GM12878 (cell line): ENCODE data around the gene ADK. TPM values are rescaled to one million over a fixed set of nuclear protein-coding genes. Genes with fewer than 3 reads are reported as not detected.

Experiments
- BCL3 ChIP-seq: IDR thresholded peaks from 2 replicates; pipeline ENCODE4 v1.6.1; 2011; ENCODE audit warnings: borderline replicate concordance, low read depth, mild to moderate bottlenecking, moderate library complexity, low read length; ENCODE audit not compliant: insufficient read depth, poor library complexity, severe bottlenecking
- BCLAF1 ChIP-seq: fragments of 450-650 bp; IDR thresholded peaks from 2 replicates; pipeline ENCODE4 v1.6.1; 2017; ENCODE audit warnings: antibody characterized with exemption, mild to moderate bottlenecking, moderate library complexity
- CHD4 ChIP-seq: fragments of 200-600 bp; sonication (generic); IDR thresholded peaks from 2 replicates; pipeline ENCODE4 v1.6.1; 2016; ENCODE audit warnings: mild to moderate bottlenecking
- CREB1 ChIP-seq: IDR thresholded peaks from 2 replicates; pipeline ENCODE4 v1.6.1; 2012; ENCODE audit warnings: low read depth, mild to moderate bottlenecking, inconsistent platforms
- CREM ChIP-seq: IDR thresholded peaks from 2 replicates; pipeline ENCODE4 v1.6.1; 2014; ENCODE audit warnings: antibody characterized with exemption, low read depth
- EZH2 ChIP-seq: IDR thresholded peaks from 2 replicates; pipeline ENCODE4 v1.6.1; 2012; ENCODE audit warnings: low read depth, mild to moderate bottlenecking, control low read depth, inconsistent platforms, low read length, borderline replicate concordance; ENCODE audit not compliant: control insufficient read depth
- HDAC6 ChIP-seq: fragments of 200-600 bp; sonication (generic); IDR thresholded peaks from one replicate; pipeline ENCODE4 v1.8.0; 2017; ENCODE audit warnings: antibody characterized with exemption; ENCODE audit not compliant: unreplicated experiment
- MEF2B ChIP-seq: fragments of 450-650 bp; IDR thresholded peaks from 2 replicates; pipeline ENCODE4 v1.6.1; 2018; ENCODE audit warnings: mild to moderate bottlenecking, moderate library complexity; ENCODE audit not compliant: partially characterized antibody, poor library complexity, severe bottlenecking
- MLLT1 ChIP-seq: fragments of 450-650 bp; IDR thresholded peaks from 2 replicates; pipeline ENCODE4 v1.6.1; 2016; ENCODE audit warnings: mild to moderate bottlenecking
- NRF1 ChIP-seq: conservative IDR thresholded peaks from 2 replicates; pipeline ENCODE4 v1.6.1; 2011; ENCODE audit warnings: mild to moderate bottlenecking, low read depth, low read length, improper control_type of control experiment
- PAX5 ChIP-seq: IDR thresholded peaks from 2 replicates; pipeline ENCODE4 v1.6.1; 2011; ENCODE audit warnings: low read depth, low read length, borderline replicate concordance
- PAX8 ChIP-seq: fragments of 450-650 bp; IDR thresholded peaks from 2 replicates; pipeline ENCODE4 v1.6.1; 2017; ENCODE audit warnings: mild to moderate bottlenecking, moderate library complexity
- PBX3 ChIP-seq: IDR thresholded peaks from 2 replicates; pipeline ENCODE4 v1.6.1; 2011; ENCODE audit warnings: mild to moderate bottlenecking, low read depth, low read length, moderate library complexity; ENCODE audit not compliant: insufficient replicate concordance
- RAD21 ChIP-seq: IDR thresholded peaks from 2 replicates; pipeline ENCODE4 v1.6.1; 2011; ENCODE audit warnings: mild to moderate bottlenecking, low read depth, low read length, moderate library complexity; ENCODE audit not compliant: insufficient read depth
- RB1 ChIP-seq: fragments of 450-650 bp; formaldehyde crosslinking; IDR thresholded peaks from 2 replicates; pipeline ENCODE4 v1.6.1; 2017; ENCODE audit warnings: mild to moderate bottlenecking, borderline replicate concordance
- SMC3 ChIP-seq: IDR thresholded peaks from 2 replicates; pipeline ENCODE4 v1.6.1; 2011; ENCODE audit warnings: low read length, improper control_type of control experiment, borderline replicate concordance
- SP1 ChIP-seq: IDR thresholded peaks from one replicate; pipeline ENCODE4 v1.6.1; 2011; ENCODE audit warnings: low read depth, low read length
- ZBTB40 ChIP-seq: fragments of 450-650 bp; IDR thresholded peaks from 2 replicates; pipeline ENCODE4 v1.6.1; 2016; ENCODE audit warnings: mild to moderate bottlenecking, moderate library complexity, borderline replicate concordance
- ZNF207 ChIP-seq: fragments of 450-650 bp; IDR thresholded peaks from 2 replicates; pipeline ENCODE4 v1.6.1; 2014; ENCODE audit warnings: antibody characterized with exemption, mild to moderate bottlenecking, borderline replicate concordance
- polyA plus RNA-seq, 11 experiments: library from polyadenylated mRNA; depleted of rRNA in 4 of 11; unstranded in 6 of 11; stranded (reverse) in 5 of 11; fragments of >200 nt; fragmentation: Nextera tagmentation in 4 of 11; fragmentation: Illumina TruSeq in 1 of 11; extraction: Ambion mirVana in 4 of 11; extraction: Trizol in 1 of 11; gene quantifications; 1 replicate in 1 of 11; 2 replicates in 10 of 11; pipeline versions ENCODE4 v1.2.1 to v1.2.3, GENCODE V29; 2011 to 2016; ENCODE audit warnings: inconsistent platforms in 2 of 11, missing spikeins in 2 of 11, low read depth in 1 of 11
- total RNA-seq, 4 experiments: library from RNA; depleted of rRNA in 3 of 4; stranded (reverse); fragments of >200 nt in 3 of 4; fragmentation: Illumina TruSeq in 1 of 4; extraction: Trizol in 1 of 4; gene quantifications; 2 replicates each; pipeline versions ENCODE4 v1.2.1 to v1.2.3, GENCODE V29; 2013 to 2021

Gene ADK
- total and polyA plus RNA-seq, 10 of the 15 experiments (the other 5 are each of a cell fraction or from before 2014, with no cell fraction given): 42.0 to 151 (median 81.6) TPM

GRCh38 chr10:74589226-74589673, 438.2 kb downstream of the ADK start (continued):
- TF ChIP-seq ZBTB40 (peak; percentile 67; the same call in 1 of the 2 replicates), SP1 (peak; percentile 53), EZH2 (no peak), SMC3 (no peak), ZNF207 (peak; percentile 78; the same call in 1 of the 2 replicates), NRF1 (no peak), PBX3 (peak; percentile 92), MLLT1 (no peak), PAX8 (no peak), BCLAF1 (no peak), CHD4 (no peak), BCL3 (no peak), CREB1 (peak; percentile 73; the same call in 1 of the 2 replicates), CREM (peak; percentile 83), RAD21 (no peak), MEF2B (peak; percentile 90), RB1 (no peak), HDAC6 (no peak), PAX5 (no peak)
